Body of pancreas (tissue), 4 donors: ENCODE results near the gene TNFSF15. TPM values are rescaled to one million over a fixed set of nuclear protein-coding genes. Genes with fewer than 3 reads are reported as not detected.

Experiments
- ATAC-seq: fragments of 150-250 bp; one replicate; pipeline ENCODE4 v1.9.1; 2016
- DNase-seq, 4 donors: peaks; one replicate each; pipeline ENCODE4 v3.0.0-alpha.2; 2019
- H3K27ac ChIP-seq, 4 donors: fragments of 200-600 bp; sonication (generic); 1 replicate in 3 of 4; 2 replicates in 1 of 4; pipeline versions ENCODE4 v1.5.1 to v1.6.1; 2016 to 2019; ENCODE audit warnings: mild to moderate bottlenecking in 1 of 4, mixed read lengths in 1 of 4, moderate library complexity in 1 of 4
- H3K27me3 ChIP-seq, 2 donors: fragments of 200-600 bp; sonication (generic); one replicate each; pipeline ENCODE4 v1.6.0; 2016; ENCODE audit warnings: mild to moderate bottlenecking in 1 of 2
- H3K36me3 ChIP-seq, 2 donors: fragments of 200-600 bp; sonication (generic); replicated peaks in 1 of 2; 2 replicates each; pipeline ENCODE4 v1.5.1; 2016; ENCODE audit warnings: low read depth in 2 of 2; ENCODE audit not compliant: insufficient read depth in 1 of 2
- H3K4me1 ChIP-seq: fragments of 200-600 bp; sonication (generic); one replicate; pipeline ENCODE4 v1.6.0; 2016
- H3K4me3 ChIP-seq, 2 donors: fragments of 200-600 bp; sonication (generic); 1 replicate in 1 of 2; 2 replicates in 1 of 2; pipeline ENCODE4 v1.5.1; 2016 to 2019
- H3K9me3 ChIP-seq, 3 donors: fragments of 200-600 bp; sonication (generic); 1 replicate in 2 of 3; 2 replicates in 1 of 3; pipeline ENCODE4 v1.5.1; 2016
- CTCF ChIP-seq, 7 experiments: fragments of 450-650 bp in 4 of 7; fragments of 200-600 bp in 3 of 7; sonication (generic) in 3 of 7; IDR thresholded peaks; one replicate each; pipeline ENCODE4 v1.5.1; 2016 to 2019; ENCODE audit warnings: antibody characterized with exemption in 7 of 7
- POLR2A ChIP-seq, 3 donors: fragments of 450-650 bp; IDR thresholded peaks; one replicate each; pipeline ENCODE4 v1.6.1; 2016; ENCODE audit warnings: antibody characterized with exemption in 3 of 3, mild to moderate bottlenecking in 2 of 3
- WGBS, 2 donors: methylation state at CpG; one replicate each; pipeline ENCODE4 v1.1.5; 2017; 5-methylcytosine and 5-hydroxymethylcytosine counted together
- intact Hi-C: fragments of 100-400 bp; cut with DNase I; formaldehyde crosslinking; loops from one replicate; pipeline ENCODE4 v1.15.1; 2023
- total RNA-seq, 2 donors: library from RNA; depleted of rRNA; stranded (reverse); fragments of >200 nt; gene quantifications; one replicate each; pipeline ENCODE4 v1.1.0, GENCODE V29; 2016

The TNFSF15 gene
- under 1 TPM in 1 of 2 donors, not detected in 1; 0.26 TPM for total RNA-seq

DNA sequence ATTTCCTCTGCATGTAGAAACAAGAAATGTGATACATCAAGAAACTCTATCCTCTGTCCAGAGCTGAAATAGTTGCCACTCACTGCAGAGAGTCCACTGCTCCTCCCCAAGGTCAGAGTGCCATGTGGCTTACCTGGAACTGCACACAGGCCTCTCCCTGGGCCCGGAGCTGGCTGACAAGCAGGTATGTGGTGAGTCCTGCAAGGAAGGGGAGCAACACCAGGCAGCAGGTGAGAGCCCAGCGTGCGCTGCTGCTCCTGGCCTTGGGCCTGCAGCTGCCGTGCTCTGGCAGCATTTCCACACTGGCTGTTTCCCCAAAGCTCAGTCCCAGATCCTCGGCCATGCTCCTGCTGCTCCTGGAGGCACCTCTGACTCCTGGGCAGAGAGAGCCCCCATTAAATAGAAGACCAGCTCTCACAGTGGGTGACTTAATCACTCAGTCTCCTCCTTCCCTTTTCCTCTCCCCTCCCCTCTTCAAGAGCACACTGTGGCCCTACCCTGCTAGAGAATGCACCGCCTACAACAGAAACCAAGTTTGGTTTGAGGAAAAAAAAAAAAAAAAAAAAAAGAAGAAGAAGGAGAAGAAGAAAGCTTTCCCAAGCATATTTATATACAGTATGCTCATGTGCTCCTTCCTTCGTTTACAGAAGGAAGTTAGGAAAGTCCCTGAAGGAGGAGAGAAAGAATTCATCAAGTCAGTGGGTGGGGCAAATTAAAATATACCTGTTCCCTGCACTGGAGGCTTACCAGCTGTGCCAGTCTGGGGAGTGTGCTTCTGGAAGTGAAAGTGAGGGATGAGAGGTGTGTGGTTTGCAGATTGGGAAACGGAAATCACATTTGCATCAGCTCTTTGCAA lies at the start of gene TNFSF15:
TSS of gene TNFSF15 (minus strand) at position 370 of the 856 bp plus-strand sequence. CDS start at position 343, 27 bp downstream.
- WGBS, 2 donors, result 14 to 22% methylated on average over 7 to 8 of the region's 8 CpGs
- no peak within 1 kb of the TSS for H3K4me3 ChIP-seq
- TF ChIP-seq POLR2A (IDR thresholded peaks at IDR 0.05) (peak in 1 of 3 donors; percentile 3), CTCF (IDR thresholded peaks at IDR 0.05) (peak in 1 of 7 experiments; percentile 6)
- H3K27me3 ChIP-seq, result no peaks in the 10 kb centered on the region
- ATAC-seq, result peak; percentile 61
- H3K36me3 ChIP-seq, result no peaks in the 10 kb centered on the region
- H3K9me3 ChIP-seq, result no peaks in the 10 kb centered on the region
- peaks cover 28% of the 10 kb centered on the region for H3K4me1 ChIP-seq
- peak within 1 kb of the TSS in 3 of 4 donors; percentile 60 to 80 (median 70) for H3K27ac ChIP-seq
- intact Hi-C loops, result no loop called here
- DNase-seq, result peak; percentile 45 to 75 (median 72)

GRCh38 chr9:114855488-114855887 lies 49.6 kb upstream of the TNFSF15 start:
- WGBS, 2 donors, result 58 to 63% methylated on average over 2 of the region's 2 CpGs
- no peak for TF ChIP-seq CTCF (IDR thresholded peaks at IDR 0.05)
- no peak for TF ChIP-seq POLR2A (IDR thresholded peaks at IDR 0.05)
- no peaks in the 10 kb centered on the region for H3K36me3 ChIP-seq
- no peaks in the 10 kb centered on the region for H3K27me3 ChIP-seq
- no peak overlapping the region for H3K27ac ChIP-seq
- intact Hi-C loops, result no loop called here
- H3K9me3 ChIP-seq, result no peaks in the 10 kb centered on the region
- ATAC-seq (no peak), DNase-seq (no peak)
- no peaks in the 10 kb centered on the region for H3K4me1 ChIP-seq
- no peak overlapping the region for H3K4me3 ChIP-seq

DNA sequence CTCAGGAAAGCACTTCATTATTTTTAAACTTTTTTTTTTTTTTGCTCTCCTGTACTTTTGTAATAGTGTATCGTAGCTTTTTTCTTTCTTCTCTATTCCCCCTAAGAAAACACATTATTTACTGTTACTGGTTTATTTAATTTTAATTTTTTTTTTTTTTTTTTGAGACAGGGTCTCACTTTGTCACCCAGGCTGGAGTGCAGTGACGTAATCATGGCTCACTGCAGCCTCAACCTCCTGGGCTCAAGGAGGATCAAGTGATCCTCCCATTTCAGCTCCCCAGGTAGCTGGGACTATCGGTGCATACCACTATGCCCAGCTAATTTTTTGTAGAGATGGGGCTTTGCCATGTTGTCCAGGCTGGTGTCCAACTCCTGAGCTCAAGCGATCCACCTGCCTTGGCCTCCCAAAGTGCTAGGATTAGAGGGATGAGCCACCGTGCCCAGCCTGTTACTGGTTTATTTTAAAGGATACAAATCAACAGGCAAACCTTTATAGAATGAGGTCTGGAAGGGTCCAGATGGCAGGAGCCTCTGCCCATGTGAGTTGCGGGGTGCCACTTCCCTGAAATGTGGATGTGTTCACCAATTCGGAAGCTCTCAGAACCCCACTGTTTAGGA lies 49.0 kb upstream of the TNFSF15 start:
- no peak for DNase-seq
- Histone ChIP-seq H3K4me1 (no peaks in the 10 kb centered on the region), H3K36me3 (no peaks in the 10 kb centered on the region), H3K9me3 (no peaks in the 10 kb centered on the region), H3K4me3 (no peak overlapping the region), H3K27ac (no peak overlapping the region), H3K27me3 (no peaks in the 10 kb centered on the region)
- ATAC-seq, result no peak
- TF ChIP-seq CTCF (IDR thresholded peaks at IDR 0.05) (no peak), POLR2A (IDR thresholded peaks at IDR 0.05) (no peak)
- 89 to 98% methylated on average over 7 of the region's 7 CpGs for WGBS, 2 donors
- intact Hi-C loops, result no loop called here

GRCh38 chr9:114853071-114853855 lies 47.4 kb upstream of the TNFSF15 start:
- DNase-seq (no peak), ATAC-seq (no peak)
- no peak overlapping the region for H3K27ac ChIP-seq
- H3K36me3 ChIP-seq, result no peaks in the 10 kb centered on the region
- H3K4me3 ChIP-seq, result no peak overlapping the region
- no peaks in the 10 kb centered on the region for H3K4me1 ChIP-seq
- no peaks in the 10 kb centered on the region for H3K9me3 ChIP-seq
- 68 to 89% methylated on average over 3 of the region's 3 CpGs for WGBS, 2 donors
- intact Hi-C loops, result no loop called here
- no peaks in the 10 kb centered on the region for H3K27me3 ChIP-seq
- TF ChIP-seq CTCF (IDR thresholded peaks at IDR 0.05), result no peak
- TF ChIP-seq POLR2A (IDR thresholded peaks at IDR 0.05), result no peak
